GM18508 (cell line): Measurements from ENCODE around the gene TK2.
"Not testable (repeated sequence)": the region's sequence is repeated elsewhere in the genome, so short reads cannot be mapped to it uniquely, and the experiment has no call there.

Experiments used
- ATAC-seq: cut with Tn5 transposase; IDR thresholded peaks from one replicate; pipeline ENCODE4 v1.9.1; 2021; ENCODE audit warnings: moderate number of reproducible peaks; ENCODE audit not compliant: insufficient read depth, unreplicated experiment

TK2 gene

DNA sequence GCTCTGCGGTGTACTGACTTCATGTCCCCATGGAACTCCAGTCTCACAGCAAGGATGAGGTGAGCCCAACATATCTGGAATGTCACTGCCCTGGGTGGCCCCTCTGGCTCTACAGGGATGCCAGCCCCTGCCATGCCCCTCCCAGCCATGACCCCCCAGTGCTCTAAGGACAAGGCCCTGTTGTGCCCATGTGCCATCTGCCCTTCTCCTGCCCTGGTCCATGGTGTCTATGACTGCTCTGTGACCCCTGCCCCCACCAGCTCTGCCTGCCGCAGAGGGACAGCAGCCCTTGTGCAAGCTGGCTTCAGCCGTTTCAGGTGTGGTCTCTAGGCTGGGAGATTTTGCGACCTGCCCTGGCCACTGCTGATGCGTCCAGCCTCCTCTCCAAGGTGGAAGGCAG is 40.3 kb downstream of the TK2 start:
- ATAC-seq: no peak

DNA sequence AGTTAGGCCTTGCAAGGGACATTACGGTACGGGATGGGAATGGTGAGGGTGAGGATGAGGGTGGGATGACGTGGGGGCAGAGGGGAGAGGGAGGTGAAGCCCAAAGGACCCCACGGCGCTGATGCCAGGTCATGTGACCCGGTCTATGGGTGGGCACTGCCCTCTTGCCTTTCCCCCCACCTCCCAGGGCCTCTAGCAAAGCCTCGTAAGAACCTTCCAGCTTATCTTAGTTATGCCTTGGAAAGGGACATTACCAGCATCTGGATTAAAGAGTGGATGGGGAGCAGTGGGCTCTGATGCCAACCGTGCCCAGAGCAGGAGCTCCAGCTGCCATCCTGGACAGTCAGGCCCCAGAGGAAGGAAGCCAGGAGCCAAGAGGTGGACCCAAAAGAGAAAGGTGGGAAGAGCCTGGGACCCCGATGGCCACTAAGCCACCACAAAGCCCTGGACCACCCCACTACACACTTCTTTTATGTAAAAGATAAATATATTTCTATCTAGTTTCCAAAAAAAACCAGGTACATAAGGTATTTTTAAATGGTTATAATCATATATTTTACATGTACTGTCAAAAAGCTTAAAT is 40.9 kb downstream of the TK2 start:
- ATAC-seq: no peak

- peak; percentile 56 for ATAC-seq
Measured at GRCh38 chr16:66508248-66508913, 41.5 kb downstream of the TK2 start.

- ATAC-seq: no peak
Measured at GRCh38 chr16:66507731-66508239, 42.1 kb downstream of the TK2 start.

DNA sequence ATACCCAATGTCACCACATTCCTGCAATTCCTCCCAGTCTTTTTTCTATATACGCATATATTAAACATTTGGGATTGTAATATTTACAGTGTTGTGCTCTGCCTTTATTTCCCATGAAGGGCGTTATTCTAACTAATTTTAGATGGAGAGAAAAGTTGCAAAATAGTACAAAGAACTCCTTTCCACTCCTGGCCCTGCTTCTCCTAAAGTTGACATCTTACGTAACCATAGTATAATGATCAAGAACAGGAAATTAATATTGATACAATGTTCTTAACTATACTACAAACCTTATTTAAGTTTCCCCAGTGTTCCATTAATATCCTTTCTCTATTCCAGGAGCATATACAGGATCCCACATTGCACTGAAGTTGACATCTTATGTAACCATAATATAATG is 46.3 kb downstream of the TK2 start:
- ATAC-seq: no peak

DNA sequence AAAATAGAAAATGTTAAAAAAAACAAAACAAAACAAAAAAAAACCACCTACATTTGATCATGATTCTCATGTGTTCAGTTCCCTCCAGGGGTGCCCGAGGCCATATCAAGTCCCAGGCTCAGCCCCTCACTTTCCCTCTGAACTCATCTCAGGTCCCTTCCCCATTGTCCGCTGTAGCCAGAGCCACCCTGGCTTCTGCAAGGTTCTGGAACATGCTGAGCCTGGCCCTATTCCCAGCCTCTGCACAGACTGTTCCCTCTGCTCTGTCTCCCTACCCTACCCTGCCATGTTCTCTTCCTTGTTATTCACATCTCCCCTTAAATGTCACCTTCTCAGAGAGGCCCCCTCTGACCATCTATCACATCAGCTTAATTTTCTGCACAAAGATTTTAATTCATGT is 46.9 kb downstream of the TK2 start:
- no peak for ATAC-seq

- ATAC-seq: no peak
Measured at GRCh38 chr16:66502020-66502913, 47.7 kb downstream of the TK2 start.

- ATAC-seq: not testable (repeated sequence)
Measured at GRCh38 chr16:66501563-66501962, 48.4 kb downstream of the TK2 start.

DNA sequence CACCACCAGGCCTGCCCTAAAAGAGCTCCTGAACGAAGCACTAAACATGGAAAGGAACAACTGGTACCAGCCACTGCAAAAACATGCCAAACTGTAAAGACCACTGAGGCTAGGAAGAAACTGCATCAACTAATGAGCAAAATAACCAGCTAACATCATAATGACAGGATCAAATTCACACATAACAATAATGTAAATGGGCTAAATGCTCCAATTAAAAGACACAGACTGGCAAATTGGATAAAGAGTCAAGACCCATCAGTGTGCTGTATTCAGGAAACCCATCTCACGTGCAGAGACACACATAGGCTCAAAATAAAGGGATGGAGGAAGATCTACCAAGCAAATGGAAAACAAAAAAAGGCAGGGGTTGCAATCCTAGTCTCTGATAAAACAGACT is 52.0 kb downstream of the TK2 start:
- ATAC-seq: not testable (repeated sequence)

GRCh38 chr16:66496226-66496625 is 53.7 kb downstream of the TK2 start:
- ATAC-seq: not testable (repeated sequence)

- ATAC-seq: no peak
Measured at GRCh38 chr16:66495440-66495839, 54.5 kb downstream of the TK2 start.

- no peak for ATAC-seq
Measured at GRCh38 chr16:66494916-66495315, 55.0 kb downstream of the TK2 start.

DNA sequence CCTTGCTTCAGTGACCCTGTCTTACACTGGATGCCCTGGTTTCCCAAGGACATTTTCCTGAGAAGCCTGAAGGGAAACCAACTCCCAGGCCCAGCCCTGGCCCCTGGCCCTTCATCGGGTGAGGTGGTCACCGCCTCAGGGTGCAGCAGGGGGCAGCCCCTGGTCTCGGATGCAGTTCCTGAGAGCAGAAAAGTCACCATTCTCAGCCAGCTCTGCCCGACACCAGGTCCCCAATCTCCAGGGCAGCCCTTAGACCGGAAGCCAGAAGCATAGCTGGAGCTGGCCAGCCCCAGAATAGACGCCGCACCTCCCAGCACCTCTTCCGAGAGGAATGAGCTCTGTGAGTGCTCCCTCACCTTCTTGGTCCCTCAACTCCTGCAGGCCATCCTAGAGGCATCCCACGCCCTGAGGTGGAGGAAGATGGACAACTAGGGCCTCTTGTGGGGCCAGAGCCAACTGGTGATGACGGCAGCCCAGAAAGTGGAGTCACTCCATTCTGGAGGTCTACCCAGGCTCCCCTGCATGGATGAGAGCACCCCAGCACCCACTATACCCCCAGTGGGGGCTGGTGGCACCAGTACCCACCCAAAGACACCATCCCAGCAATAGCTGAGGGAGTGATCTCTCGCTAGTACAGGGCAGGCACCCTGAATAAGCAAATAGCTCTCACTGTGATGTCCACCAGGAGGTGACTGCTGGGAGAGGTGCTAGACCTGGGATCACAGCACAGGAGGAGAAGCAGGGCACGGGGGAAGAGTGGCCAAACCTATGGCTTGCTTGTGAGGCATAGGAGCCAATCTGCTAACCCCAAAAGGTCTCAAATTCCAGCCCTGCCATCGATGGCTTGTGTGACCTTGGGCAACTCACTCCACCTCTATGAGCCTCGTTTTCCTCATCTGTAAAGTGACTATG is 56.2 kb downstream of the TK2 start:
- no peak for ATAC-seq

DNA sequence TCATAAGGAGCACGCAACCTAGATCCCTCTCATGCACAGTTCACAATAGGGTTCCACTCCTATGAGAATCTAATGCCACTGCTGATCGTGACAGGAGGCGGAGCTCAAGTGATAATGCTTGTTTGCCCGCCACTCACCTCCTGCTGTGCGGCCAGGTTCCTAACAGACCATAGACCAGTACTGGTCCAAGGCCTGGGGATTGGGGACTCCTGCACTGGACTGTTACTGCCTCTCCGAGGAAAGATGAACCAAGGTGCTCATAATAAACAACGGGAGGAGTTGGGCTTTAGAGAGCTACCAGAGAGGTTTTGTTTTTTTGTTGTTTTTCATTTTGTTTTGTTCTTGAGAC is 58.2 kb downstream of the TK2 start:
- no peak for ATAC-seq

DNA sequence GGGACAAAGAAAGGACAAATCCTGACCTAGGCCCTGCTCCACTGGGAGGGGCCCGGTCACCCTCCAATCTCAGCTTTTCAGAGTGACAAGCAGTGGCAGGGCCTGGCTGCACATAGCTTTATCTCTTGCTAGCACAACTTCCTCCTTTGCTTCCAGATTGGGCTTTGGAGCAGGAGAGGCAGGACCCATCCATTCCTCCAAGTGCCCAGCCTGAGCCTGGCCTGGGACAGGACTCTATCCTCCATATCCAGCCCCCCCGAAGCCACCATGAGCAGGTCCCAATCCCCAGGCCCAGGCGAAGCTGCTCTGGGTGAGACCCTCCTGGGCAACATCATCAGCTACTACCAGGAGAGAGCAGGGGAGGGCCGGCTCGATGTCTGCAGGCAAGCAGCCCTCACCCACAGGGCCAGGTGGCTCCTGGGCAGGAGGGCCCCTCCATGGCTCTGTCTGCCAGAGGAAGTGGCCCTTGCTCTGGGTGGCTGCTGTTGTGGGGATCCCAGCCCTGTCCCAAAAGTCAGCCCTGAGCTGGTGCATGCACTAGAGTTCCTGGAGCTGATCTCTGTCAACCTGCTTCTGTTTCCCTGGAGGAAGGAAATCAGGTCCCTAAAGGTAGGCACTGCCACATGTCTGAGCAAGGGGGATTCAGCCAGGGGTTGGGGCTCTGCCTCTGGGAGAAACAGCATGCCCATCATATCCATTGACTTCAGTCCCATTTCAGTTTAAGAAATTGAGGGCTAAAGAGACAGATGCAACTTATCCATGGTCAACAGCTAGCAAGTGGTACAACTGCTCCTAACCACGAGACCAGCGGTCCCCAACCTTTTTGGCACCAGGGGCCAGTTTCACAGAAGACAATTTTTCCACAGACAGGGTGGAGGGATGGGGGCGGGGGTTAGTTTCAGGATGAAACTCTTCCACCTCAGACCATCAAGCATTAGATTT is 58.9 kb downstream of the TK2 start:
- ATAC-seq: no peak

GRCh38 chr16:66489818-66490217 is 60.1 kb downstream of the TK2 start:
- ATAC-seq: no peak

DNA sequence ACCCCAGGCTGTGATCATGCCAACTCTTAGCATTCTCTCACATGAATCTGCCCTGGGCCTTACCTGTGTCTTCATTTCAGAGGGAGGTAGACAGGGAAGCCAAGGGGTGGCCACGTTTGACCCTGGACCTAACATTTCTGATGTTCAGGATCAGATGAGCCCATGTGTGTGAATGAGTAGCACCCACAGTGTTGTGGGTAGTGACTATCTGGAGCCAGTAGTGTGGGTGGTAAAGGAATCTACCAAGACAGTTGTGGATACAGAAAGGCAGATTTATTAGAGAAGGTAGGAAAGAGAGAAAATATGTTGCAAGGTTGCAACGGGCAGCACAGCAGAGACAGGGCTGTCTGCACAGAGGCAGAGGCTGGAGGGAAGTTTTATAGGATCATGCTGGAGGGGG is 60.5 kb downstream of the TK2 start:
- ATAC-seq: no peak

GRCh38 chr16:66488505-66488904 is 61.4 kb downstream of the TK2 start:
- no peak for ATAC-seq

DNA sequence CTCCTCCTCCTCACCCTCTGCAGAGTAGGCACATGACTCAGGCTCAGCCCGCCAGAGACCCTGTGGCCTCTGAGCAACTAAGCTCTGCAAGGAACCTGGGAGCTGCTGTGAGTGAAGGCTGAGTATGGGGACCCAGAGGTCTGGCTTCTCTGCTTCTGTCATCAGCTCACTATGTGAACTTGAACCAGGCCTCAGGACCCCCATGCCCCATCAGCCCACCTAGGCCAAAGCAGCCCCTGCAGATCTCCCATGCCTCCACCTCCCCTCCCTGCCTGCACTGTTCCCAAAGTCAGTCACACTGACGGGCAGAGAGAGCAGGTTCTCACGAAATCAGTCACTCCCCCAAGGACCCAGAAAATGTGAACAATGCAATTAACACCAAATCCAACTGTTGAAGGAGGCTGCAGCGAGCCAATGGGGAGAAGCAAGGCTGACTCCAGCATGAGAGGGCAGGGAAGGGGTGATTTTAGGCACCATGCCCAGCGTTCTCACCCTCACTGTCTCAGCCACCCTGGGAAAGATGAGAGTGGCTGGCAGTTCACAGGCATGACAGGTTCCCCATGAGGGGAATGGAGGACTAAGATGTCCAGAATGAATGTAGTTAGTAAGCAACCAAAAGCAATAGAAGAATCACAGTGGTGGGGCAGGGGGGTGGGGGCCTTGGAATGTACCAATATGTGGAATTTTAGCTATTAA is 62.2 kb downstream of the TK2 start:
- no peak for ATAC-seq
